PFSK-1 (cell line): ENCODE results near the gene APOH.

ENCODE experiments used
- POLR2AphosphoS5 ChIP-seq: IDR thresholded peaks from 2 replicates; pipeline ENCODE4 v1.6.1; 2012; ENCODE audit warnings: low read depth, mild to moderate bottlenecking, control low read depth, low read length, moderate library complexity
- REST ChIP-seq, 2 experiments: IDR thresholded peaks; 2 replicates each; pipeline versions ENCODE4 v1.6.1 to v1.8.0; 2011 to 2012; ENCODE audit warnings: low read depth in 2 of 2, low read length in 2 of 2, control low read depth in 1 of 2, inconsistent platforms in 1 of 2, mild to moderate bottlenecking in 1 of 2, moderate library complexity in 1 of 2; ENCODE audit not compliant: insufficient read depth in 1 of 2
- SIN3A ChIP-seq: IDR thresholded peaks from 2 replicates; pipeline ENCODE4 v1.6.1; 2012; ENCODE audit warnings: mild to moderate bottlenecking, low read length, moderate library complexity, borderline replicate concordance; ENCODE audit not compliant: insufficient read depth
- TAF1 ChIP-seq: IDR thresholded peaks from 2 replicates; pipeline ENCODE4 v1.6.1; 2012; ENCODE audit warnings: low read length, control low read depth, borderline replicate concordance; ENCODE audit not compliant: insufficient read depth

- TF ChIP-seq POLR2AphosphoS5 (no peak), SIN3A (no peak), REST (IDR thresholded peaks at IDR 0.05; ENCODE audit: insufficient read depth in 1 of 2, low read depth in 2 of 2, low read length in 2 of 2) (no peak), TAF1 (no peak)
Measured at GRCh38 chr17:66215529-66215911, 13.7 kb downstream of the APOH start.
